NAMALWA (cell line): Measurements from ENCODE around the gene MRLN.

Experiments used
- DNase-seq: peaks from one replicate; pipeline ENCODE4 v3.0.0-alpha.2; 2015; ENCODE audit warnings: low spot score

MRLN gene

DNA sequence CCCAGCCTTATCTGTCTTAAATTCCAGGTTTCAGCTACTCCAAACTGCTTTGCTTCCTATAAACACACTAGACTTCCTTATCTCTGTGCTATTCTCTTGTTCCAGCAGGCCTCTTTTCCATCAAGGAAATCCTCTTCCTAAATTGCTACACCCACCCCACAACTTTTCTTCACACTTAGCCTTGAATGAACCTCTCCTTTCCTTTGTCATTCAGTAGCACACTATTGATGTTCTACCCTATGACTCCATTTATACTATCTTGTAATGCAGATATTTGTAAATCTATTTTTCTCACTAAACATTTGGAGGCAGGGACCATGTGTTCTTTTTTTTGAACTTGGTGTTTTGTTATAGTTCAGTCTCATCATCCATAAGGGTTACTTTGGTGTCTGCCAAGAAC is 47.3 kb downstream of the MRLN start:
- DNase-seq = no peak

GRCh38 chr10:59704630-59705029 is 48.6 kb downstream of the MRLN start:
- no peak for DNase-seq

GRCh38 chr10:59702347-59702746 is 50.9 kb downstream of the MRLN start:
- DNase-seq = no peak

DNA sequence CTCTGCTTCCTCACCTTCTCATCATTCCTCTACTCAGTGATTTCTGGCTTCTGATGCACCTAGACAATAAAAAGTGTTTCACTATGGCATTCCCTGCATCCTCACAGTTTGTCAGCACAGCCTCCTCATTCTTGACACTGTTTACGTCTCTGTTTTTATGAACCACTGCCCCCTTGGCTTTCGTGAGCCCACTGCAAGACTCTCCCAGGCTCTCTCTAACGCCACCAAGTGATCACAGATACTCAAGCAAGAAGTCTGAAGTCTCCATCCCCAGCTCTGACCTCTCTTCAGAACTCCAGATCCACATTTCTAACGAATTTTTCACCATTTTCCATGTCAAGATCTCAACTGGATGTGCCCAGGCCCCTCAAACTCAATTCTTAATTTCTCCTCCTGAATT is 52.5 kb downstream of the MRLN start:
- DNase-seq = peak; percentile 53

DNA sequence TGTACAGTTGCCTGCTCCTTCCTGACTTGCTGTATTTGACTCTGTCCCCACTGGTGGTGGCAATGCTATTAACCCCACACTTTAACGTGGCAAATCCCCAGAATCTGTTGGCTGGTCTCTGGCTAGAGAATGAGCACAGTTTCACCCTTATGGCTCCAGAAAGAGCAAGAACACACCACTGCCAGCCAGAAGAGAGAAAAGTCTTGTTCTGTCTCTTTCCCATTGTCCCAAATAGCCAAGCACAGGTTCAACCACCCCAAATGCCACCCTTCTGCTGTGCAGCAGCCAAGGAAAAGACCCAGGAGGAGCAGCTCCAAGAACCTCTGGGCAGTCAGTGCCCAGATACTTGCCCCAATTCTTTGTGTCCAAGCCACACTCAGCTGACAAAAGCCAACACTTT is 54.9 kb downstream of the MRLN start:
- no peak for DNase-seq

DNA sequence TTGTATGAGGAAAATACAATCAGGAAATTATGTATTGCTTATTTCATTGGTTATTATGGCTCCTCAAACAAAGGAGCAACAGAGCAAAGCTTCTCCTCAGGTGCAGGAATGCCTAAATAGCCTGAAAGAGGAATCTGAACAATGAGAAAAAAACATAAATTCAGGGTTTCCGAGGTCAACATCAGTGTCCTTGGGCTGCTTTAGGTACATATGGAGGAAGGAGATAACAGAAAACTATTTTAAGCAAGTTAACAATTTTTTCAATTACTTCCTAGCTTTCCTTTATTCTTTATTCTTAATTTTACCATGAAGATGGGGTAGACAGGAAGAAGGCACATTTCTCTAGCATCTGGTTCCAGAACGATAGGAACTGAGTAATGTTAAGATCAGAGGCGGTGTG is 57.6 kb downstream of the MRLN start:
- DNase-seq = no peak

GRCh38 chr10:59694936-59695335 is 58.3 kb downstream of the MRLN start:
- DNase-seq = no peak

- DNase-seq = no peak
These were observed 61.1 kb downstream of the MRLN start for GRCh38 chr10:59692113-59692512.

DNA sequence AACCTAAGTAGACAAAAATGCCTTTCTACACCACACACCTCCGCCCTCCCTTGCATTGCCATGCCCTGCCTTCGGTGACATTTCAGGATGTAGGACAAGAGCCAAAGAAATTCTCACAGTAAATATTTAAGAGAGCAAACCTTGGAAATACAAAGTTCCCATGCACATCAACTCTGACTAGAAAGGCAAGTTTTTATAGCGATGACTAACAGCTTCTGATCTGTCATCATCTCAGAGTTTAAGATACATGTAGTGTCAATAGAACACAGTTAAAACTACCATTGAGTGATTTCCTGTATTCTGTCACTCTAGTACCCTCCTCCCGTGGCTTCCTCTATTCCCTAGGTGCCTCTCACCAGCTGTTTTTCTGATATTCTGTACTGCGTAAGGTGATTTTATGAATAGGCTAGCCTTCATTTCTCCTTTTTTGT is 64.3 kb downstream of the MRLN start:
- peak; percentile 22 for DNase-seq

GRCh38 chr10:59687657-59688056 is 65.6 kb downstream of the MRLN start:
- no peak for DNase-seq
